EL (cell line): Measurements from ENCODE around the gene ROBO4.

Source experiments
- DNase-seq: peaks from one replicate; pipeline ENCODE4 v3.0.0-alpha.2; 2016

ROBO4 gene

DNA sequence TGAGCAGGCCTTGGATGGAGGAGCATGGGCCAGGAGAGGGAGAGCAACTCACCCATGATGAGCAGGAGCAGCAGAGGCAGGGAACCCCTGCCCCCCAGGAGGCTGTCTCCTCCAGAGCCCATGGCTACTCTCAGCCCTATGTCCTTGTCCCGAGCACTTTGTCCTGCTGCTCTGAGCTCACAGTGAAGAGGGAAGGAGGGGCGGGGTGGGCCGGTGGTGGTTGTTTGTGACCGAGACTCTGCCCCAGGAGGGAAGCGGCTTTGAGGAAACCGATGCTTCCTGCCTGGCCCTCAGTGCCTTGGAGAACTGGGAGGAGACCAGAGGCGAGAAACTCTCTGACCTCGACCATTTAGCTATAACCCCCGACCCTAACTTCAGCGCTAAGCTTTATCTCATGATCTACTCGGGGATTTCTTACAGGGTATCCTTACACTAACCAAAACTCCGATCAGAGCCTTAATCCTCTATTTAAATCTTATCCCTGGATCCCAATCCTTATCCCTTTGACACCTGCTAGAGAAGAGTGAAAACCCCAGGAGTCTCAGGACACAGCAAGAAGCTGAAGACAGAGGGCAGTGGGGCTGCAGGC is at the start of gene ROBO4:
Gene ROBO4, minus strand, starts transcription at position 192 of the 589 bp plus-strand sequence. Its CDS starts 70 bp downstream, at position 122.
- no peak for DNase-seq

DNA sequence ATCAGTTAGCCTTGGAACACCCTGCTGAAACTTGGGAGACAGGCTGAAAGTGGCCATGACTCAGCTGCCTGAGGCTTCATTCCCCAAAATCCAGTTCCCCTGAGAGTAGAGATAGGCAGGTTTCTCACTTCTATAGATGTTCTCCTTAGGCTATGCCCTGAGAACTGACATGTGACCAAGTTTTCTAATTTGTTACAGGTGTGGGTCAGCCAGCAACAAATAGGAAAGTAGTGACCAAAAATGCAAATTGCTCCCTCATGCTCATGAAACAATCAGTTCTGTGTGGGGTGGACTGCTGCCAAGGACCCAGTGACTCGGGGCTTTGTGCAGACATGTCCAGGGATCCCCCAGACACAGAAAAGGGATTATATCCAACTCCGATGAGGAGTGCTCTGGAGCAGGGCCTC is 49.1 kb upstream of the ROBO4 start:
- peak; percentile 66 for DNase-seq

DNA sequence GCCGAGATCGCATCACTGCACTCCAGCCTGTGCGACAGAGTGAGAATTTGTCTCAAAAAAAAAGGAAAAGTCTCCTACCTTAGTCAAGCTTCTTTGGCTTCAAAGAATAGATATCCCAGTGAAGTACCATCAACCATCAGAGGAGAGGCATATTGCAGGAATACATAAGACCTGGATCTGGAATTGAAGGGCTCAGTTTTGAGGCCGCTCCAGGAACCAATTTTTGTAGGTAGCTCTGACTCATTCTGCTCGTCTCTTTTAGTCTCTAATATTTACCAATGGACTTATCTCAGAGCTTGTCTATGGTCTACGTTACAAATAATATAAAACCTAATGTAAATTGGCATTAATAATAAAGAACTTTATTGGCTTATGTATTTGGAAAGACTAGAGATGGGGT is 48.2 kb upstream of the ROBO4 start:
- no peak for DNase-seq

DNA sequence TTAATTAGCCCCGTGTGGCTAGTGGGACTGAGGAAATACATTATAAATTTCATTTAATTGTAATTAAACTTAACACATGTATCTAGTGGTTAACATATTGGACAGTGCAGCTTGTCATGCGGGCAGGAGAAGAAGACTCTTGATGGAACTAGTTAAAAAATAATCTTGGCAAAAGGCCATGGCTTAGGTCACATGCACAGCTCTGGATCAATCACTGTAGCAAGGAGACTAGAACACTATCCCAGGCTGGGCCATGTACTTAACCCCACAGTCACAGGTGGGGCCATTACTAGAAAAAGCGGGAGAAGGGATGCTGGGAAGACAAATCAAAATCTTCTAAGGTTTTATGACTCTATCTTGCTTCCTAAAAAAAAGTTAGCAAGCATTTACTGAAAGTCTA is 46.9 kb upstream of the ROBO4 start:
- DNase-seq, result no peak

DNA sequence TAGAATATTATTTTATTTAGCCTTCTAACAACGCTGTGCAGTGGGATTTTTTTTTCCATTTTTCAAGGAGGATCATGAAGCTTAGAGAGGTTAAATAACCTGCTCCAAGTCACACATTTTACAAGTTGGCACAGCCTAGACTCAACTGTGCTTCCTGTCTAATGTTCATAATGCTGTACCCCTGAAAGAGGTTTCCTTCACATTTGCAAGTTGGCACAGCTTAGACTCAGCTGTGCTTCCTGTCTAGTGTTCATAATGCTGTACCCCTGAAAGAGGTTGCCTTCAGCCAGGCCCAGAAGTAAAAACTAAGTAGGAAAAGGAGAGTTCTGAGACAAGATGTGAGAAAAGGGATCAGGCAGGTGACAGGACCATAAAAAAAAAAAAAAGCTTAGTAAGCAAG is 46.1 kb upstream of the ROBO4 start:
- no peak for DNase-seq

DNA sequence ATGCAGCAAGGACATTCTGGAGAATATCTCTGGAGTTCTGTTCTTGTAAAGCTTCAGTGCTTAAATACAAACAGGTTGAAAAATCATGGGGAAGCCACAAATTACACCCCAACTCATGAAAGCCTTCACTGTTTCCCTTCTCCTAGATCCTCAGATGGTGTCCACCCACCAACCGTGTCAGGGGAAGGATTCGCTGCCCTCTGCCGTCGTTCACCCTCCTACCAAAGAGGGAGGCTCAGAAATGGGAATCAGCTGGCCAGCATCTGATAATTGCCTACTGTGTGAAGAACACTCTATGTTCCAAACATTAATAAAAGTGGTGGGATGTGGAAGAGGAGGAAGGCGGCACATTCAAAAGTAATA is 45.6 kb upstream of the ROBO4 start:
- DNase-seq, result no peak

DNA sequence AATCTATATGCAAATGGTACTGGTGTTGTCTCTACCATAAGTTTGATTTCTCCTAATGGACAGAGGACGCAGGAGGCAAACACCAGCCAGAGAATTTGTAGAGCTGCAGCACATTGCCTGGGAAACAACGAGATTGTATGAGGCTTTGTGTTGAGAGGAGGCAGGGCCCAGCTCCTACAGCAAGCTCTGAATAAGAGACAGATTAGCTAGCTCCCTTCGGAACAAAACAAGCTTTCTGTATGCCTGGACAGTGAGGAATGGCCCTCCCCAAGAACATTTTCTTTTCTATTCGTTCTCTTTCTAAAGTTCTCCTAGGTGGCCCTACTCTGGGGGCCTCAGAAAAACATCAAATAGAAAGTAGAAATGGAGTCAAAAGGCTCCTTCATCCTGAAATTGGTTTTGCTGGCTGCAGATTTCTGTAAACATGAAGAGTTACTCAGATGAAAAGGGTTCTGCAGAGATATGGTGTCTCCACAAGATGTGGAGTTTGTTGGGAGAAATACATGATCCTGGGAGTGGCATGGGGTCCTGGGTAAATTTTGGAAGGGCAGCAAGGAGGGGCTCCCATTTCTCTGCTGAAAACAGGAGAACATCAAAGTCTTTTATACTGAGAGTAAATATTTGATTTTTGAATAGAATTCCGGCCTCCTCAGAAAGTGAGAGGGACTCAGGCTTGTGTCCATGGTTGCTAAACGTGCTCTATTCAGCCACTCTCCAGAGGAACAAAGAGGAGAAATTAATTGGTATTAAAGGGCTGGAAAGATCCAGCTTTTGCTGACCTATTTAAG is 45.0 kb upstream of the ROBO4 start:
- no peak for DNase-seq

DNA sequence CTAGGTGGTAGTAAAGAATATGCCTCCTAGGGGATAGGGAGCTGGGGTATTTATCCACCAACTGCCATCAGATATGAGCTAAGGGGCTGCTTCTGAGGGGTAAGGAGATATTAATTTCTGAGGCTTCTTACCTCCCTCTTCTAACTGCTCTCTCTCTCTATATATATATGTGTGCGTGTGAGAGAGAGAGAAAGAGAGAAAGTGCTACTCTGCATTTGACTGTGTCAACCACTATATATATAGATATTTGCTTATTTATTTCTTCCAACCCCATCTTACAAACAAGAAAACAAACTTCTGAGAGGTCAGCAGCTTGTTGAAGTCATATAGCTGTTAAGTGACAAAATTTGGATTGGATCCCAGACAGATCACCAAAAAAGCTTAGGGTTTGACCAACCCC is 44.0 kb upstream of the ROBO4 start:
- no peak for DNase-seq

DNA sequence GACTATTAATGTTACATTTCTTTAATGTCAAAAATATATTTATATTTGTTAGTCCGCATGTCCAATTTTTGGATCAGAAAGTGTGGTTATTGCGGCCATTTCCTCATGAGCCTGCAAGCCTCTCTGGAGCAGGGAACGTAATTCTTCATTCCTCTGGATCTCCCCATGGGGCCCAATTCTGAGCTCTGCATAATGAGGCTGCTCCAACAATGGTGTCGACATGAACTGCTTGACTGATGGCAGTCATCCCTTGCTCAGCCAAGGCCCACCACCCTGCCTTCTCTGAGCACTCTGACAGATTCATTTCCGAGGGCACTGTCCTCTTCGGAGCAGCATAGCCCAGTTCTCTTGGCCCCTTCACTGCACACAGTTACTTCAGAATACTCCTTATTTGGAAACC is 41.3 kb upstream of the ROBO4 start:
- DNase-seq, result no peak

DNA sequence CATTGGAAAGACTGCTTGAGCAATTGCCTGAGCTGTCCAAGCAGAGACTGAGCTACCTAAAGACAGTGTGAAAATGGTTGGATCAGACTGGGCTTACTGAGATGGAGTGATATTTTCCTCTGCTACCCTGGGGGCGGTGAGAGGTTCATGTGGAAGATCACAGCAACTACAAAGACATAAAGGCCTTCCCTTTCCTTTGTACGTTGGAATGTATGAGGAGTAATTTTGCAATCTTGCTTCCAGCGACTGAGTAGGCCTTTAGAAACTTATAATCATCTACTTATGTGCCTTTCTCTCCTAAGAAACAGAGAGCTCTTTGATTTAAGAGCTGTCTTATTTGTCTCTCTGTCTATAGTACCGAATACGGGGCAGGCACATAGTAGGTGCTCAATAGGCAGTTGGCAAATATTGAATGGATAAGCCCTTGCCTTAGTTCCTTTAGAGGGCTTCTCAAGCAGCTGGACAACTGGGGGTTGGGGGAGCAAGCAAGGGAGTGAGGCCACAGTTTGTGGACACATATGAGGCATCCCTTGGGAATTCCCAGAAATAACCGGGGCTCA is 40.6 kb upstream of the ROBO4 start:
- DNase-seq, result peak; percentile 29

DNA sequence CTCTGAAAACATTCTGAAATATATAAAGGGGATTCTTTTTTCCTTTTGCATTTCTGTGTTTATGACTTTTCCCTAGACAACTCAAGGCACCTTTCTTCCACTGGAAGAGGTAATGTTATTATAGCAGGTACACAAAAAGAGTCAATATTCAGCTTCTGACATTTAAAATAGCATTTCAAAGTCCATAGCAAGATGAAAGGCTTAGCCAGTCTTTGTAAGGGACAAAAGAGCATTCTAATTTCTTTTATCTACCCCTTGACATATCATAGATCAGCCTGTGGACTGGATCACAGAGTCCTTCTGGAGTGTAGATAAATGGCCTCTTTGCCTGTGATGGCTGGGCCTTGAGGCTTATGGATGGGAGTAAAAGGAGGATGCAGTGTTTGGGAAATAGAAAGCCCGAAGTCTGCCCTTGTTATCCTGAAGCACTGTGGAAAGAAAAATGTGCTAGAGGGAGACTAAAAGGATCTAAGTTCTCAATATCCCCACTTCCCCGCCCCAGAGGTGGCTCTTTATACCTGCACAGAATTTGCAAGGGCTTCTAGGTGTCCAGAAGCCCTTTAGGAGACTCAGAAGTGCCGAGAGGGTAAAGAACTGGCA is 39.8 kb upstream of the ROBO4 start:
- no peak for DNase-seq

DNA sequence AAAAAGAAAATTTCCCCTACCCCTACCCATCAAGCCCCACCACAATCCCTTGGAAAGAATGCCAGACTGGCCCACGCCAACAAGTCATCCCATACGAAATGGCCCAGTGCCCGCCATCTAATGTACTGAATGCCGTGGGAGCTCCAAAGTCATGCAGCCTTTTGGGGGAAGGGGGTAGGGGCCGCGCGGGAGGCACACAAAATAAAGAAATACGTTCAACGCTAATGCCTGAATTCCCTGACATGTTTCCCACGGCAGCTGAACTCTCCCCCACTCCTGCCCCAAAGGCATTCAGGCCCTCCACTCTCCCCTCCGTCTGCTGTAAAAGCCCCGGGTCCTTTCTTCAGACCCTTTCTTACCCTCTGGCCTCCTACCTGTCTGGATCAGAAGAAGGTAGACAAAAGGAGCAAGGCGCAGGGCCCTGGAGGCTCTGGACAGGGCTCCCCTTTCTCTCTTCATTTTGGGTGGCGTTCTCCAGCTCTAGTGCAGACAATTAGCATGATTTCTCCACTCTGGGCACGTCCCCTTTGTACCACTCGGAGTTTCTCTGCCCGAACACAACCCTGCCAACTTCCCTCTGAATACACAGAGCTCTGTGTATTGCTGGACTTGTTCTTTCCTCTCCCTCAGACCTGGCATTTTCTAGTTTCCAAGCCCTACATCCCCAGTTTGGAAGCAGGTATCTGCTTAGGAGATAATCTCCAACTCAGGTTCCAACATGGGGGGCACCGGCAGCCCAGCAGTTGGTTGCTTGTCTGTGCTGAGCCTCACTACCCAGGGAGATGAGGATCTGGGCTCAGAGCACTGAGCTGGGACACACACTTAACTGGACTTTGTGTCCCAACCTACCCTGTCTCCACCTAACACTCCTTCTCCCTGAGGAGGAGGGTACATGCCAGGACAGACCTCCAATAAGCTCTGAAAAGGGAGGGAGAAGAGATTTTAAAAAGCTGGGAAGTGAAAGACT is 38.2 kb upstream of the ROBO4 start, which contains the start of gene HEPACAM:
Gene HEPACAM, minus strand, starts transcription at position 500 of the 967 bp plus-strand sequence. Its CDS starts 41 bp downstream, at position 459.
- DNase-seq, result no peak

DNA sequence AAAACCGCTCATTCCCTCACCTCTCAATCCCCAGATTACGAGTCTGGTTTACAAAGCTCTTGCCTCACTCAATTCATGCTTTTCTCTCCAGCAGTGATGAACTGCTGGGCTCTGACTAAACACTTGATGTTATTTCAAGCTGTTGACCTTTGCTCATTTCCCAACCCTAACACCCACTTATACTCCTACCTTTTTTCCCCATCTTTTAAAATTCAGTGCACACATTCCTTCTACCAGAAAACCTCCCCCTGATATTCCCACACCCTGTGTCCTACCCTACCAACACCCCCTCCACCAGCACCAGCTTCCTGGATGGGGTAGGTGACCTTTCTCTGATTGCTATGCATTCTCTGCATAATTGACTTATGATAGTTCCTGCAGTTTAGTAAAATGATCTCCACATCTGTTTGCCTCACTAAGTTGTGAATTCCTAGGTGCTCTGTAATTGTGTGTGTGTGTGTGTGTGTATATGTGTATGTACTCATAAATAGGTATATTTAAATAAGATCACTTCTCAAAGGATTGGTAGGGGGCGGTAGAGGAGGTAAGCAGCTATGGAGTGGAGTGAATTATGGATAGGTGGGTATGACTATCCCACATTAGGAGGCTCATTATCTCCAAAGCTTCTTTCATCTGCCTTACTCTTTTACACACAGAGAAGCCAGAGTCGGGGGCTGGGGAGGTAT is 37.3 kb upstream of the ROBO4 start:
- peak; percentile 92 for DNase-seq

DNA sequence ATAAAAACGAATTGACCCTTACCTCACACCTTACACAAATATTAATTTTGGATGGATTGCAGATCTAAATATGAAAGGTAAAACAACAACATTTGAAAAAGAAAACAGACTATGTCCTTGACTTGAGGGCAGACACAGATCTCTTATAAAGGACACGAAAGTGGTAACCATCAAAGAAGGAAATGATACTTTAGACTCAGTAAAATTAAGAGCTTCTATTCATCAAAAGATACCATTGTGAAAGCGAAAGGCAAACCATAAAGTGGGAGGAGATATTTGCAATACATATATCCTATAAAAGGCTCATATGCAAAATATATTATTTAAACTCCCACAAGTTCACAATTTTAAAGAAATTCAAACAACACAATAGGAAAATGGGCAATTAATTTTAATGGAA is 33.1 kb upstream of the ROBO4 start:
- DNase-seq, result no peak

DNA sequence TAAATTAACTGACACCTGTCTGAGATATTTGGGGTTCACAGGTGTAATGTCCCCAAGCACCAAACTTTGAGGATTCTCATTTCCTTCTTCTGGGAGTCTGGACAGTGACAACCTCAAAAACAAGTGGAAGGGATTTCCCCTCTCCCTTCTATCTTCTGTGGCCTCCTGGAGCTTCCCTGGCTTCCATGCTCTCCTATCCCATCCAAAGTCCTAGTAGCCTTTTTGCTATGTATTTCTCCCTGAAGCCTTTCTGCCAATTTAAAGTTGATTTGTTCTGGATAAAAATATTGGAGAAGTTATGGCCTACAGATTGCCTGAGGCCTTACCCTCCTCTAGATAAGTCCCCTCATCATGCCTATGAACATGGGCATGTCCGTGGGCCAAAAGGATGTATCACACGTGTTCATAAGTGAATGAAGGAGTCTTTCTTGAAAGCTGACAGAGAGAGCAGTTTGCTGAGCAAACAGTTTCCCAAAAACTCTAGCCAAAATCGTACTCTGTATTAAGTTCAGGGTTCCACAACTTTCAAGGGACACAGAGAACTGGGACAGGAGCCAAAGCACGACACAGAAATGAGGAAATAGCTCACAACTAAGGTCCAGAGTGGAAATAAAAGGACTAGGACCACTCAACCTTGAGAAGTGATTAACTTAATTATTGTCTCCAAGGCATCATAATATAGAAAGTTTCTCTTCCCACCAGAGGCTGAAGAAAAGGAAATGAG is 31.4 kb upstream of the ROBO4 start:
- no peak for DNase-seq

DNA sequence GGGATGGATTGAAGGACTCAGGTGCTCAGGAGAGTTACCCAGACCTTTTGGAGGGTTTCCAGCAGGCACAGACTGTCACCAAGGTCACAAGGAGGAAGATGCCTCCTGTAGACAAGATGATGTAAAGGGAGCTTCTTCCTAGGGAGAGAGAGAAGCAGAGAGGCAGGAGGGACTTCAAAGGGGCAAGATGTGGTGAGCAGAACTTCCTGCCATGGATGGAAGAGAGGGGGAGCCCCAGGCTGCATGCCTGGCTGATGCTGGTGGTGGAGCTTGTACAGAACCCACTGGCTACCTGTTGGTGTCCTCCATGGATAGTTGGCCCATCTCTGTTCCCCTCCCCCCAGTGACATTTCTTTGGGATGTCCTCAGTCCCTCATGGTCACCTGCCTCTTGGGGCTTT is 25.6 kb upstream of the ROBO4 start:
- no peak for DNase-seq

DNA sequence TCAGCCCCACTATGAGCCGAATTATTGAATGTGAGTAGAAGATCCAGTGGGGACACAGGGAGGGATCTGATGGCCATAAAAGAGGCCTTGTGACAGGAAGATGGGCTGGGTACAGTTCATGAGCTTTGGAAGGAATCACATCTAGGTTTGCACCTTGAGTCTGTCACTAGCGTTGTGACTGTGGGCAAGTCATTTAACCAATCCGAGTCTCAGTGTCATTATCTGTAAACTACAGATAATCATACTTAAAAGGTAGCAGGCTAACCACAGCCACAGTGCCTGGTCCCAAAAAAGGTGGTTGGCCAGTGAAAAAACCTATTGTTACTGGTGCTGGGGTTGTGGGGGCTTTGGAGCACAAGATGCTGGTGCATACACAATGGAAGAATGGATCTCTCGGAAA is 25.2 kb upstream of the ROBO4 start:
- no peak for DNase-seq

DNA sequence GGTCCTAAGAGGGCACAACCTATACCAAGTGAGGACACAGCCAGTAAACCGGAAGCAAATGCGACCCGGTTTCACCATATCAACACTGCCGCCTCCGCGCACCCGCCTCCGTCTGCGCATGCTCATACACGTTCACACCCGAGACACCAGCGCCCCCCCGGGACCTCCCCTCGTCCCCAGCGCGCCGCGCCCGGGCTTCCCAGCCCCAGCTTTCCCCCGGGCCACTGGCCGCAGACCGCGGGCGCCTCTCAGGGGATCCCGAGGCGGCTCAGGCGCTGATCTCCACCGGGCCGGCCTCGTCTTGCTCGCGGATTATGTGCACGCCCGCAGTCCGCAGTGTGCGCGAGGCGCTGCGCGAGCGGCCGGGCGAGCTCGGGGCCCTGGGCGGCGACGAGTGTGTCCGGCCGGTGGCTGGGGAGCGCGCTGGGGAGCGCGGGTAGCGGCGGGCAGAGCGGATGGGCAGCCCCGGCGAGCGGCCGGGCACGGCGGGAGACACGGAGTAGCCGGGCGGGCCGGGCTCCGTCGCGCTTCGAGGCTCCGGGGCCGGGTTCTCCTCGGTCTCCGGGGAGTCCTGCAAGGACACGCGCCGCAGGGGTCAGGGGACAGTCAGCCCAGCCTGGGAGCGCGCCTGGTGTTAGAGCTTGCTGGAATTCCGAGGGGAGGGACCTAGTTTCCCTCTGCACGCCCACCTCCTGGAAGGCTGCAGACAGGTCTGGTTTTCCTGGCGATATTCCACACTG is 23.4 kb upstream of the ROBO4 start:
- peak; percentile 74 for DNase-seq

DNA sequence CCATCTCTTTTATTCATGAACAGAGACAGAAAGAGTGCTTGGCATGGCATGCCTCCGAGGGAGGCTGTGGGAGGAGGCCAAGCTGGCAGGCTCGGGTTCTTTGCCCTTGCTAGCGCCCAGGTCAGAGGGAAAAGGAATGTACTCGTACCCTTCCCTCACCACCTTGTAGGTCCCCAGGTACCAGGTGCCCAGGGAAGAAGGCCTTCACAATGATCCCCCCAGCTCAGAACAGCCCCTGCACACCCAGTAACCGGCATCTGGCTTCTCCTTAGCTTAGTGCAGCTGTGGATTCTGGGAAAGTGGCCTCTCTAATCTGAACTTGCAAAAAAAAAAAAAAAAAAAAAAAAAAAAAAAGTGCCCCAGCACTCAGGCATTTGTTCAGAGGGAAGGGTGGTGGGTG is 22.7 kb upstream of the ROBO4 start:
- no peak for DNase-seq

DNA sequence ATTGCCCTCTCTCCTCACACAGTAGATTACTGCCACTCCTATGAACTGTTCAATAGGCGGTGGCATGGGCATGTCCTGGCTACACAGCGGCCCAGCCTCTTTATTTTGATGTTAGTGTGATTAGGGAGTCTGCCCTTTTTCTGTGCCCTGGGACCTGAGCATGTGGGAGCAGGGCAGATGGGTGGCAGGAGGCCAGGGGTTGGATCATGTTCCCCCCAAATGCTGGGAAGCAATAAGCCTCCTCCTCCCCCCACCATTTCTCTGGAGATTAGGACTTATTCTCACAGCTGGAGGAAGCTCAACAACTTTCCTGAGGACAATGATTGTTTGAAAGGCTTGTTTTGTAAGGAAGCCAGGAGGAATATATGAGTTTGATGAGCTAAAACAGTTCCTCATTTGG is 22.2 kb upstream of the ROBO4 start:
- no peak for DNase-seq

DNA sequence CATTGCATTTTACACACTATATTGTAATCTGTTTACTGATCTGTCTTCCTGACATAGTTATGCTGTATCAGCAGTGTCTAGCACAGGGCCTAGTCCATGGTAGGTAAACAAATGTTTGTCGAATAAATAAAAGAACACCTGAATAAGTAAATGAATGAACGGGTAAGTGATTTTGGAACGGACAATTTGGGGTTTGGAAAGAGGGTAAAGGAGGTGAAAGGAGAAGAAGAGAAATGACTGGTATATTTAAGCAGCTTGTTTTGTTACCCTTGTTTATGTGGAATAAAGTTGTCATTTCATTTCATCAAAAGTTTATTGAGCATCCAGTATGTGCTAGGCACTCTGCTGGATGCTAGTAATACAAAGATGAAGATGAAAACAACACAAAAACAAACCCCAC is 21.3 kb upstream of the ROBO4 start, which contains the start of gene HEPN1:
Gene HEPN1, plus strand, starts transcription at position 301 of the 400 bp plus-strand sequence.
- DNase-seq, result no peak
